ENCODE measurements around the gene SCRT2. TPM values are rescaled to one million over a fixed set of nuclear protein-coding genes. Genes with fewer than 3 reads are reported as not detected.

The SCRT2 gene
- total and polyA plus RNA-seq, 9 of the 15 experiments (the other 6 are each of a cell fraction or from before 2014, with no cell fraction given) = 0.04 to 0.75 (median 0.13) TPM; not detected in 2

DNA sequence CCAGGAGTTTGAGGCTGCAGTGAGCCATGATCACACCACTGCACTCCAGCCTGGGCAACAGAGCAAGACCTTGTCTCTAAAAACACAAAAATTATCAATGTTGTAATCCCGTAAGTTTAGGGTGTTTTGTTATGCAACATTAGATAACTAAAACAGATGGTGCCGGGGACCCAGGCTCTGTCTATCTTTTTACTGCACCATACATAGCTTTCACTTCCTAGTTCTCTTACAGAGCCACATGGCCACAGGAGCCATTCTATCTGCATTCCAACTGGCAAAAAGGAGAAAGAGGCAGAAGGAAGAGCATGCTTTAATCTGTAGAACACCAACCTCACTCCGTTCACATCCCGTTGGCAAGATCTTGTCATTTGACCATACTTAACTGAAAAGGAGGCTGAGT, 60.1 kb downstream of the SCRT2 start:
- 26% methylated on average over 4 of the region's 4 CpGs for WGBS (ENCODE audit: insufficient coverage, low coverage, missing lambda C conversion rate)
- Histone ChIP-seq H3K4me3 (no peak overlapping the region), H3K27me3 (ENCODE audit: control insufficient read depth in 2 of 2, insufficient read depth in 2 of 2, low read length in 2 of 2) (peaks cover 0 to 5% of the 10 kb centered on the region in 2 experiments; a peak in 2 of 5 replicates), H3K9me3 (replicated peaks; ENCODE audit: control insufficient read depth, insufficient read depth, low read depth, low read length) (no peaks in the 10 kb centered on the region), H3K4me1 (replicated peaks in 1 of 2; ENCODE audit: control insufficient read depth in 2 of 2, insufficient read depth in 2 of 2, low read length in 2 of 2) (peaks cover 6% of the 10 kb centered on the region in 2 experiments; a peak in 3 of 5 replicates), H3K9ac (ENCODE audit: insufficient read depth in 1 of 2, low read depth in 2 of 2, low read length in 2 of 2) (no peak overlapping the region), H2AFZ (ENCODE audit: low read depth, low read length) (peak overlapping the region; percentile 74), H3K27ac (ENCODE audit: extremely low read depth, low read depth, low read length) (no peak overlapping the region), H3K79me2 (ENCODE audit: control insufficient read depth, insufficient read depth, low read length) (no peaks in the 10 kb centered on the region), H4K20me1 (replicated peaks; ENCODE audit: control insufficient read depth, insufficient read depth, low read length) (no peaks in the 10 kb centered on the region), H3K9me1 (ENCODE audit: control insufficient read depth, insufficient read depth, low read length) (no peaks in the 10 kb centered on the region), H3K4me2 (ENCODE audit: insufficient read depth, low read length) (no peak overlapping the region), H3K36me3 (ENCODE audit: control insufficient read depth, insufficient read depth, low read length) (no peaks in the 10 kb centered on the region)
- BruUV-seq (replicated peaks) = no TSS peak
- ATAC-seq (no peak), FAIRE-seq (no peak), DNase-seq (ENCODE audit: extremely low read depth in 1 of 4, low spot score in 3 of 4) (peak in 1 of 4 experiments; percentile 20)
- ChIA-PET POLR2A (interaction anchor here (0.6 kb wide), 1 partner anchor 15 kb away, joined by 3 read pairs; no protein-coding TSS in a partner anchor), CTCF (ENCODE audit: low intra/inter-chr PET ratio) (no interaction called here)
- no peak for TF ChIP-seq KLF10 (CRISPR knock-in tag; IDR thresholded peaks at IDR 0.05)
- TF ChIP-seq YY1 (IDR thresholded peaks at IDR 0.05; ENCODE audit: borderline replicate concordance in 1 of 3, control insufficient read depth in 1 of 3, extremely low read depth in 1 of 3, insufficient read depth in 3 of 3, insufficient read length in 1 of 3, insufficient replicate concordance in 2 of 3, low read depth in 1 of 3, low read length in 2 of 3) = no peak
- no peak for TF ChIP-seq HMG20A (CRISPR knock-in tag; conservative IDR thresholded peaks at IDR 0.05)
- TF ChIP-seq CEBPB (tag; IDR thresholded peaks at IDR 0.05) = peak; percentile 63
- TF ChIP-seq CBFA2T3 (IDR thresholded peaks at IDR 0.05) = peak; percentile 22; the same call in 1 of the 2 replicates
- intact Hi-C loops (cut with micrococcal nuclease) = no loop called here
- in situ Hi-C loops (cut with MboI) = no loop called here

GRCh38 chr20:611843-612185, 63.8 kb downstream of the SCRT2 start:
- POLR2A ChIA-PET = no interaction called here
- Histone ChIP-seq H3K27ac (ENCODE audit: extremely low read depth, low read depth, low read length) (no peak overlapping the region), H3K4me3 (no peak overlapping the region), H3K9me1 (ENCODE audit: control insufficient read depth, insufficient read depth, low read length) (no peaks in the 10 kb centered on the region), H3K9me3 (replicated peaks; ENCODE audit: control insufficient read depth, insufficient read depth, low read depth, low read length) (no peaks in the 10 kb centered on the region), H3K79me2 (ENCODE audit: control insufficient read depth, insufficient read depth, low read length) (peaks cover 7% of the 10 kb centered on the region; the same call in 2 of the 3 replicates), H3K4me2 (ENCODE audit: insufficient read depth, low read length) (no peak overlapping the region), H4K20me1 (replicated peaks; ENCODE audit: control insufficient read depth, insufficient read depth, low read length) (no peaks in the 10 kb centered on the region), H3K9ac (ENCODE audit: insufficient read depth in 1 of 2, low read depth in 2 of 2, low read length in 2 of 2) (no peak overlapping the region), H2AFZ (ENCODE audit: low read depth, low read length) (0 out of 2 replicates have a peak overlapping the region, but pooled peaks have one; percentile 34), H3K36me3 (ENCODE audit: control insufficient read depth, insufficient read depth, low read length) (no peaks in the 10 kb centered on the region), H3K4me1 (replicated peaks in 1 of 2; ENCODE audit: control insufficient read depth in 2 of 2, insufficient read depth in 2 of 2, low read length in 2 of 2) (peaks cover 6 to 29% of the 10 kb centered on the region in 2 experiments; a peak in 3 of 5 replicates), H3K27me3 (ENCODE audit: control insufficient read depth in 2 of 2, insufficient read depth in 2 of 2, low read length in 2 of 2) (peaks cover 0 to 5% of the 10 kb centered on the region in 2 experiments; a peak in 2 of 5 replicates)
- CTCF ChIA-PET (ENCODE audit: low intra/inter-chr PET ratio) = no interaction called here
- no TSS peak for BruUV-seq (replicated peaks)
- no peak for ATAC-seq
- intact Hi-C loops (cut with micrococcal nuclease) = no loop called here
- in situ Hi-C loops (cut with MboI) = no loop called here
- DNase-seq (ENCODE audit: extremely low read depth in 1 of 4, low spot score in 3 of 4) = no peak
- FAIRE-seq = no peak
- 72% methylated on average over 2 of the region's 8 CpGs for WGBS (ENCODE audit: insufficient coverage, low coverage, missing lambda C conversion rate)
- TF ChIP-seq ZNF707 (CRISPR knock-in tag; conservative IDR thresholded peaks at IDR 0.05) (no peak), CXXC5 (CRISPR knock-in tag; IDR thresholded peaks at IDR 0.05) (no peak), SMAD4 (CRISPR knock-in tag; conservative IDR thresholded peaks at IDR 0.05) (no peak), TAF15 (IDR thresholded peaks at IDR 0.05; ENCODE audit: low read depth, low read length) (no peak), TCFL5 (CRISPR knock-in tag; conservative IDR thresholded peaks at IDR 0.05) (no peak), ZNF780A (CRISPR knock-in tag; IDR thresholded peaks at IDR 0.05) (no peak), SRSF3 (IDR thresholded peaks at IDR 0.05; ENCODE audit: insufficient read depth, low read length) (no peak)
- TF ChIP-seq, protein P1, sequence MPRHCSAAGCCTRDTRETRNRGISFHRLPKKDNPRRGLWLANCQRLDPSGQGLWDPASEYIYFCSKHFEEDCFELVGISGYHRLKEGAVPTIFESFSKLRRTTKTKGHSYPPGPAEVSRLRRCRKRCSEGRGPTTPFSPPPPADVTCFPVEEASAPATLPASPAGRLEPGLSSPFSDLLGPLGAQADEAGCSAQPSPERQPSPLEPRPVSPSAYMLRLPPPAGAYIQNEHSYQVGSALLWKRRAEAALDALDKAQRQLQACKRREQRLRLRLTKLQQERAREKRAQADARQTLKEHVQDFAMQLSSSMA (CRISPR knock-in tag; IDR thresholded peaks at IDR 0.05) = no peak
- TF ChIP-seq, protein P2, sequence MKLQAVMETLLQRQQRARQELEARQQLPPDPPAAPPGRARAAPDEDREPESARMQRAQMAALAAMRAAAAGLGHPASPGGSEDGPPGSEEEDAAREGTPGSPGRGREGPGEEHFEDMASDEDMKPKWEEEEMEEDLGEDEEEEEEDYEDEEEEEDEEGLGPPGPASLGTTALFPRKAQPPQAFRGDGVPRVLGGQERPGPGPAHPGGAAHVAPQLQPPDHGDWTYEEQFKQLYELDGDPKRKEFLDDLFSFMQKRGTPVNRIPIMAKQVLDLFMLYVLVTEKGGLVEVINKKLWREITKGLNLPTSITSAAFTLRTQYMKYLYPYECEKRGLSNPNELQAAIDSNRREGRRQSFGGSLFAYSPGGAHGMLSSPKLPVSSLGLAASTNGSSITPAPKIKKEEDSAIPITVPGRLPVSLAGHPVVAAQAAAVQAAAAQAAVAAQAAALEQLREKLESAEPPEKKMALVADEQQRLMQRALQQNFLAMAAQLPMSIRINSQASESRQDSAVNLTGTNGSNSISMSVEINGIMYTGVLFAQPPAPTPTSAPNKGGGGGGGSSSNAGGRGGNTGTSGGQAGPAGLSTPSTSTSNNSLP (IDR thresholded peaks at IDR 0.05; ENCODE audit: borderline replicate concordance, low read depth, low read length) = no peak

Data from K562 (cell line).